ENCODE measurements around the gene UMOD. TPM values are rescaled to one million over a fixed set of nuclear protein-coding genes. Genes with fewer than 3 reads are reported as not detected.

The UMOD gene
- total RNA-seq, 2 experiments from 2014 or later, result not detected

GRCh38 chr16:20372701-20373100 lies 20.2 kb upstream of the UMOD start:
- H3K27ac ChIP-seq (ENCODE audit: low read depth, low read length, poor library complexity, severe bottlenecking), result no peak overlapping the region
- H3K9me2 ChIP-seq (ENCODE audit: insufficient read depth, low read length), result no peaks in the 10 kb centered on the region
- H3K4me1 ChIP-seq (ENCODE audit: insufficient read depth, low read length, poor library complexity, severe bottlenecking), result no peaks in the 10 kb centered on the region
- no peaks in the 10 kb centered on the region for H3K79me2 ChIP-seq (ENCODE audit: insufficient read depth, low read depth, low read length)
- H3K4me2 ChIP-seq (ENCODE audit: low read length), result no peak overlapping the region
- ChIA-PET POLR2A (no interaction called here), CTCF (ENCODE audit: unreplicated experiment) (no interaction called here)
- H4K20me1 ChIP-seq (ENCODE audit: insufficient read depth, low read length), result no peaks in the 10 kb centered on the region
- no peak for DNase-seq (ENCODE audit: low spot score)
- no peak overlapping the region for H2AFZ ChIP-seq (ENCODE audit: low read length)
- H3K4me3 ChIP-seq (ENCODE audit: low read depth, low read length, poor library complexity, severe bottlenecking), result no peak overlapping the region
- intact Hi-C loops (cut with micrococcal nuclease; ENCODE audit: unreplicated experiment), result no loop called here
- H3K36me3 ChIP-seq (ENCODE audit: insufficient read depth, low read length), result no peaks in the 10 kb centered on the region
- no TSS peak for BruUV-seq (replicated peaks)
- no peaks in the 10 kb centered on the region for H3K9me3 ChIP-seq (ENCODE audit: low read length)
- TF ChIP-seq, protein P1, sequence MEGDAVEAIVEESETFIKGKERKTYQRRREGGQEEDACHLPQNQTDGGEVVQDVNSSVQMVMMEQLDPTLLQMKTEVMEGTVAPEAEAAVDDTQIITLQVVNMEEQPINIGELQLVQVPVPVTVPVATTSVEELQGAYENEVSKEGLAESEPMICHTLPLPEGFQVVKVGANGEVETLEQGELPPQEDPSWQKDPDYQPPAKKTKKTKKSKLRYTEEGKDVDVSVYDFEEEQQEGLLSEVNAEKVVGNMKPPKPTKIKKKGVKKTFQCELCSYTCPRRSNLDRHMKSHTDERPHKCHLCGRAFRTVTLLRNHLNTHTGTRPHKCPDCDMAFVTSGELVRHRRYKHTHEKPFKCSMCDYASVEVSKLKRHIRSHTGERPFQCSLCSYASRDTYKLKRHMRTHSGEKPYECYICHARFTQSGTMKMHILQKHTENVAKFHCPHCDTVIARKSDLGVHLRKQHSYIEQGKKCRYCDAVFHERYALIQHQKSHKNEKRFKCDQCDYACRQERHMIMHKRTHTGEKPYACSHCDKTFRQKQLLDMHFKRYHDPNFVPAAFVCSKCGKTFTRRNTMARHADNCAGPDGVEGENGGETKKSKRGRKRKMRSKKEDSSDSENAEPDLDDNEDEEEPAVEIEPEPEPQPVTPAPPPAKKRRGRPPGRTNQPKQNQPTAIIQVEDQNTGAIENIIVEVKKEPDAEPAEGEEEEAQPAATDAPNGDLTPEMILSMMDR (conservative IDR thresholded peaks at IDR 0.05; ENCODE audit: low read length), result no peak
- no peak for TF ChIP-seq EZH2phosphoT487 (IDR thresholded peaks at IDR 0.05; ENCODE audit: borderline replicate concordance, low read depth, low read length)

DNA sequence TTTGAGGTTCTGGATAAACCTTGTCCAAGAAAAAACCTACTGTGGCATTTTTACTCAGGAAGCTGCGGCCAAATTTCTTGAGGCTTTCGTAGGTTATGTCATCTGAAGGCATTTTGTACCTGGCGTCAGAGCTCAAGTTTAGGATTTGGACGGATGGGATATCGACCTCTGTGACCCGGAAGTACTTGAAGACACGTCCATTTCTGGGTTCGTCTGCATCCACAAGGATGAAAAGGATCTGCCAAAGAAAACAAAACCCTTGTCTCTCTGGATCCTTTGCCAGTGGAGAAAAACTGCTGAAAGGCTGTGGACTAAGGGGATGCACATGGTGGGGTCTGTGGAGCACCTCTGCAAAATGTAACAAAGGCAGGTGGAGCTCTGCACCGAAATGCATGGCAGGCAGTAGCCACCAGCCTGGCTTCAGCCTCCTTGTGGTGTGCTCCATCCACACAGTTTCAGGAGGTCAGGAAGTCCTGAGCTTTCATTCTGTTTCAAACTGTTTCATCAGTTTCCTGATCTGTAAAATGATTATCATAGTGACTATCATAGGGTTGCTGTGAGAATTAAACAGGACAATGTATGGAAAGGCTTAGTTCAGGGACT lies 17.0 kb upstream of the UMOD start:
- POLR2A ChIA-PET, result no interaction called here

GRCh38 chr16:20364051-20364450 lies 11.5 kb upstream of the UMOD start:
- POLR2A ChIA-PET, result no interaction called here
- intact Hi-C loops (cut with micrococcal nuclease; ENCODE audit: unreplicated experiment), result no loop called here
- Histone ChIP-seq H3K4me1 (ENCODE audit: insufficient read depth, low read length, poor library complexity, severe bottlenecking) (no peaks in the 10 kb centered on the region), H3K27ac (ENCODE audit: low read depth, low read length, poor library complexity, severe bottlenecking) (no peak overlapping the region), H2AFZ (ENCODE audit: low read length) (no peak overlapping the region), H3K79me2 (ENCODE audit: insufficient read depth, low read depth, low read length) (no peaks in the 10 kb centered on the region), H3K36me3 (ENCODE audit: insufficient read depth, low read length) (no peaks in the 10 kb centered on the region), H3K9me3 (ENCODE audit: low read length) (no peaks in the 10 kb centered on the region), H3K4me3 (ENCODE audit: low read depth, low read length, poor library complexity, severe bottlenecking) (no peak overlapping the region), H3K9me2 (ENCODE audit: insufficient read depth, low read length) (no peaks in the 10 kb centered on the region), H3K4me2 (ENCODE audit: low read length) (no peak overlapping the region), H4K20me1 (ENCODE audit: insufficient read depth, low read length) (no peaks in the 10 kb centered on the region)
- TF ChIP-seq EZH2phosphoT487 (IDR thresholded peaks at IDR 0.05; ENCODE audit: borderline replicate concordance, low read depth, low read length), result no peak
- TF ChIP-seq, protein P1 (conservative IDR thresholded peaks at IDR 0.05; ENCODE audit: low read length), result no peak
- CTCF ChIA-PET (ENCODE audit: unreplicated experiment), result no interaction called here
- no TSS peak for BruUV-seq (replicated peaks)
- DNase-seq (ENCODE audit: low spot score), result no peak

More for the DNA sequence above, 17.0 kb upstream of the UMOD start:
- no TSS peak for BruUV-seq (replicated peaks)
- H3K27ac ChIP-seq (ENCODE audit: low read depth, low read length, poor library complexity, severe bottlenecking), result no peak overlapping the region
- H3K4me1 ChIP-seq (ENCODE audit: insufficient read depth, low read length, poor library complexity, severe bottlenecking), result no peaks in the 10 kb centered on the region
- no peak for DNase-seq (ENCODE audit: low spot score)
- intact Hi-C loops (cut with micrococcal nuclease; ENCODE audit: unreplicated experiment), result no loop called here
- no peaks in the 10 kb centered on the region for H3K36me3 ChIP-seq (ENCODE audit: insufficient read depth, low read length)
- H3K9me2 ChIP-seq (ENCODE audit: insufficient read depth, low read length), result no peaks in the 10 kb centered on the region
- no peaks in the 10 kb centered on the region for H3K79me2 ChIP-seq (ENCODE audit: insufficient read depth, low read depth, low read length)
- TF ChIP-seq EZH2phosphoT487 (IDR thresholded peaks at IDR 0.05; ENCODE audit: borderline replicate concordance, low read depth, low read length), result no peak
- TF ChIP-seq, protein P1 (conservative IDR thresholded peaks at IDR 0.05; ENCODE audit: low read length), result no peak
- no peak overlapping the region for H2AFZ ChIP-seq (ENCODE audit: low read length)
- H3K4me2 ChIP-seq (ENCODE audit: low read length), result no peak overlapping the region
- no peaks in the 10 kb centered on the region for H3K9me3 ChIP-seq (ENCODE audit: low read length)
- H3K4me3 ChIP-seq (ENCODE audit: low read depth, low read length, poor library complexity, severe bottlenecking), result no peak overlapping the region
- CTCF ChIA-PET (ENCODE audit: unreplicated experiment), result no interaction called here
- H4K20me1 ChIP-seq (ENCODE audit: insufficient read depth, low read length), result no peaks in the 10 kb centered on the region
